ENCODE results near the gene ARHGAP9.

The ARHGAP9 gene

GRCh38 chr12:57488402-57489156, 8.9 kb upstream of the ARHGAP9 start:
- no peaks in the 10 kb centered on the region for H3K27me3 ChIP-seq (ENCODE audit: insufficient read depth, low read length)
- peaks cover 6% of the 10 kb centered on the region; the same call in 1 of the 2 replicates for H3K4me1 ChIP-seq (ENCODE audit: insufficient read depth, low read length)
- H3K9ac ChIP-seq (ENCODE audit: low read depth, low read length) = peak overlapping the region; percentile 98
- WGBS = 30% methylated on average over 11 of the region's 11 CpGs
- peak overlapping the region; percentile 95 for H3K4me3 ChIP-seq (ENCODE audit: low read length)
- peak overlapping the region; percentile 91 for H3K27ac ChIP-seq (ENCODE audit: low read depth, low read length)
- H3K9me3 ChIP-seq (ENCODE audit: insufficient read depth, low read depth, low read length) = peaks cover 5% of the 10 kb centered on the region; the same call in 1 of the 2 replicates
- H3K36me3 ChIP-seq (ENCODE audit: insufficient read depth, low read length) = peaks cover 42% of the 10 kb centered on the region

GRCh38 chr12:57487597-57488401, 8.1 kb upstream of the ARHGAP9 start, which contains the start of gene MARS1:
TSS of gene MARS1 (plus strand) at chr12:57488068. CDS start at chr12:57488091, 23 bp downstream.
- Histone ChIP-seq H3K27ac (ENCODE audit: low read depth, low read length) (peak within 1 kb of the TSS; percentile 91), H3K9ac (ENCODE audit: low read depth, low read length) (peak within 1 kb of the TSS; percentile 98), H3K4me1 (ENCODE audit: insufficient read depth, low read length) (peaks cover 6% of the 10 kb centered on the region; the same call in 1 of the 2 replicates), H3K36me3 (ENCODE audit: insufficient read depth, low read length) (peaks cover 39% of the 10 kb centered on the region), H3K4me3 (ENCODE audit: low read length) (peak within 1 kb of the TSS; percentile 95), H3K27me3 (ENCODE audit: insufficient read depth, low read length) (no peaks in the 10 kb centered on the region), H3K9me3 (ENCODE audit: insufficient read depth, low read depth, low read length) (peaks cover 2% of the 10 kb centered on the region; the same call in 1 of the 2 replicates)
- WGBS = 15% methylated on average over 47 of the region's 47 CpGs

DNA sequence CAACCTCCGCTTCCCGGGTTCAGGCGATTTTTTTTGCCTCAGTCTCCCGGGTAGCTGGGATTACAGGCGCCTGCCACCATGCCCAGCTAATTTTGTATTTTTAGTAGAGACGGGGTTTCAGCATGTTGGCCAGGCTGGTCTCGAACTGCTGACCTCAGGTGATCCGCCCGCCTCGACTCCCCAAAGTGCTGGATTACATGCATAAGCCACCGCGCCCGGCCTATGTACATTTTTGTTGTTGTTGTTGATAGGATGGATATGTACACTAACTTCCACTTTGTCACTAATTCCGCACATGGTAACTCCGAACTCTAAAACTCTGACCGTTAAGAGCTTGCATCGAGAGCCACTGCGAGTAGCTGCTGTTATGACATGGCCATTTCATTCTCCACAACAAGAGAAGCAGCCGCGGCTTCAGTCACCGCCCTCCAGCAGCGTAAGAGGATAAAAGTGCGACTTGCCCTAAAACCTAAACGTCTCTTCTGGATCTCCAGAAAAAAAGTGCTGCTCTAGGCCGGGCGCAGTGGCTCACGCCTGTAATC, 7.5 kb upstream of the ARHGAP9 start:
- WGBS = 93% methylated on average over 27 of the region's 27 CpGs
- Histone ChIP-seq H3K4me1 (ENCODE audit: insufficient read depth, low read length) (peaks cover 6% of the 10 kb centered on the region; the same call in 1 of the 2 replicates), H3K27me3 (ENCODE audit: insufficient read depth, low read length) (no peaks in the 10 kb centered on the region), H3K9ac (ENCODE audit: low read depth, low read length) (no peak overlapping the region), H3K36me3 (ENCODE audit: insufficient read depth, low read length) (peaks cover 32% of the 10 kb centered on the region), H3K9me3 (ENCODE audit: insufficient read depth, low read depth, low read length) (no peaks in the 10 kb centered on the region), H3K27ac (ENCODE audit: low read depth, low read length) (no peak overlapping the region), H3K4me3 (ENCODE audit: low read length) (0 out of 2 replicates have a peak overlapping the region, but pooled peaks have one; percentile 95)

- peaks cover 19% of the 10 kb centered on the region for H3K36me3 ChIP-seq (ENCODE audit: insufficient read depth, low read length)
- no peaks in the 10 kb centered on the region; the same call in 1 of the 2 replicates for H3K27me3 ChIP-seq (ENCODE audit: insufficient read depth, low read length)
- no peak overlapping the region for H3K27ac ChIP-seq (ENCODE audit: low read depth, low read length)
- no peak overlapping the region for H3K4me3 ChIP-seq (ENCODE audit: low read length)
- no peaks in the 10 kb centered on the region for H3K9me3 ChIP-seq (ENCODE audit: insufficient read depth, low read depth, low read length)
- H3K4me1 ChIP-seq (ENCODE audit: insufficient read depth, low read length) = peaks cover 6% of the 10 kb centered on the region; the same call in 1 of the 2 replicates
- H3K9ac ChIP-seq (ENCODE audit: low read depth, low read length) = no peak overlapping the region
Measured at GRCh38 chr12:57485695-57486094, 6.0 kb upstream of the ARHGAP9 start.

DNA sequence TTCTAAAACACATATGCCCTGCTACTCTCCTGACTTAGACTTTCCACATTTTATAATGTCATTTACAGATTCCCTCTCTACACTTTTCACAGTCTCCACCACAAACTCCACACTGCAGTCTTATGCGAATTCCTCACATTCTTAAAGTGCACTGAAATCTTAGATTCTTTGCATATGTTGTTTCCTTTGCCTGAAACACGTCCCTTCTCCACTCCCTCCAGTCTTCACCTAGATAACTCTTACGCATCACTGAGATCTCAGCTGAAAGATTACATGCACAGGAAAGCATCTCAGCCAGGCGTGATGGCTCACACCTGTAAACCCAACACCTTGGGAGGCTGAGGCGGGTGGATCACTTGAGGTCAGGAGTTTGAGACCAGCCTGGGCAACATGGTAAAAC, 3.8 kb upstream of the ARHGAP9 start:
- 73% methylated on average over 5 of the region's 5 CpGs for WGBS
- no peaks in the 10 kb centered on the region for H3K4me1 ChIP-seq (ENCODE audit: insufficient read depth, low read length)

GRCh38 chr12:57481671-57482070, 2.0 kb upstream of the ARHGAP9 start:
- H3K4me3 ChIP-seq (ENCODE audit: low read length) = no peak overlapping the region
- H3K27ac ChIP-seq (ENCODE audit: low read depth, low read length) = no peak overlapping the region
- no peaks in the 10 kb centered on the region for H3K9me3 ChIP-seq (ENCODE audit: insufficient read depth, low read depth, low read length)
- H3K27me3 ChIP-seq (ENCODE audit: insufficient read depth, low read length) = peaks cover 22% of the 10 kb centered on the region
- H3K4me1 ChIP-seq (ENCODE audit: insufficient read depth, low read length) = no peaks in the 10 kb centered on the region; the same call in 1 of the 2 replicates
- 100% methylated on average over 1 of the region's 1 CpG for WGBS
- H3K9ac ChIP-seq (ENCODE audit: low read depth, low read length) = no peak overlapping the region
- H3K36me3 ChIP-seq (ENCODE audit: insufficient read depth, low read length) = no peaks in the 10 kb centered on the region

More for the DNA sequence above, 3.8 kb upstream of the ARHGAP9 start:
- H3K9ac ChIP-seq (ENCODE audit: low read depth, low read length) = no peak overlapping the region
- H3K27me3 ChIP-seq (ENCODE audit: insufficient read depth, low read length) = peaks cover 9% of the 10 kb centered on the region; the same call in 1 of the 2 replicates
- H3K36me3 ChIP-seq (ENCODE audit: insufficient read depth, low read length) = no peaks in the 10 kb centered on the region
- no peak overlapping the region for H3K27ac ChIP-seq (ENCODE audit: low read depth, low read length)
- no peak overlapping the region for H3K4me3 ChIP-seq (ENCODE audit: low read length)
- no peaks in the 10 kb centered on the region for H3K9me3 ChIP-seq (ENCODE audit: insufficient read depth, low read depth, low read length)

DNA sequence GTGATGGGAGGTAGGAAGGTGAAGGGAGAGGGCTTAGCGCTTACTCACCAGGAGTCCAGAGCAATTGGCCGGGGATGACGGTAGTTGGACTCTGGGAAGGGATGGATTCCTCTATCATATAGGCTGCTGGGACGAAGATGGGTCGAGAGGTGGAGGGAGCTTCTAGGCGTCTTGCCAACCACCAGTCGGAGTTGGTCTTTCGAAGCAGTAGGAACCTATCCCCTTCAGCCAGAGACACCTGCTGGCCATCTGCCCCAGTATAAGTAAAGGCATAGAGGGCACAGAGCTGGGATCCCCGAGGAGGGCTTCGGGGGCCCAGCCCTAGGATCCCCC, 657 bp downstream of the ARHGAP9 start:
- WGBS = 94% methylated on average over 10 of the region's 10 CpGs
- no peak overlapping the region for H3K4me3 ChIP-seq (ENCODE audit: low read length)
- H3K36me3 ChIP-seq (ENCODE audit: insufficient read depth, low read length) = no peaks in the 10 kb centered on the region
- H3K4me1 ChIP-seq (ENCODE audit: insufficient read depth, low read length) = peaks cover 5% of the 10 kb centered on the region
- no peak overlapping the region for H3K9ac ChIP-seq (ENCODE audit: low read depth, low read length)
- H3K27me3 ChIP-seq (ENCODE audit: insufficient read depth, low read length) = peaks cover 48% of the 10 kb centered on the region
- no peaks in the 10 kb centered on the region for H3K9me3 ChIP-seq (ENCODE audit: insufficient read depth, low read depth, low read length)
- no peak overlapping the region for H3K27ac ChIP-seq (ENCODE audit: low read depth, low read length)

DNA sequence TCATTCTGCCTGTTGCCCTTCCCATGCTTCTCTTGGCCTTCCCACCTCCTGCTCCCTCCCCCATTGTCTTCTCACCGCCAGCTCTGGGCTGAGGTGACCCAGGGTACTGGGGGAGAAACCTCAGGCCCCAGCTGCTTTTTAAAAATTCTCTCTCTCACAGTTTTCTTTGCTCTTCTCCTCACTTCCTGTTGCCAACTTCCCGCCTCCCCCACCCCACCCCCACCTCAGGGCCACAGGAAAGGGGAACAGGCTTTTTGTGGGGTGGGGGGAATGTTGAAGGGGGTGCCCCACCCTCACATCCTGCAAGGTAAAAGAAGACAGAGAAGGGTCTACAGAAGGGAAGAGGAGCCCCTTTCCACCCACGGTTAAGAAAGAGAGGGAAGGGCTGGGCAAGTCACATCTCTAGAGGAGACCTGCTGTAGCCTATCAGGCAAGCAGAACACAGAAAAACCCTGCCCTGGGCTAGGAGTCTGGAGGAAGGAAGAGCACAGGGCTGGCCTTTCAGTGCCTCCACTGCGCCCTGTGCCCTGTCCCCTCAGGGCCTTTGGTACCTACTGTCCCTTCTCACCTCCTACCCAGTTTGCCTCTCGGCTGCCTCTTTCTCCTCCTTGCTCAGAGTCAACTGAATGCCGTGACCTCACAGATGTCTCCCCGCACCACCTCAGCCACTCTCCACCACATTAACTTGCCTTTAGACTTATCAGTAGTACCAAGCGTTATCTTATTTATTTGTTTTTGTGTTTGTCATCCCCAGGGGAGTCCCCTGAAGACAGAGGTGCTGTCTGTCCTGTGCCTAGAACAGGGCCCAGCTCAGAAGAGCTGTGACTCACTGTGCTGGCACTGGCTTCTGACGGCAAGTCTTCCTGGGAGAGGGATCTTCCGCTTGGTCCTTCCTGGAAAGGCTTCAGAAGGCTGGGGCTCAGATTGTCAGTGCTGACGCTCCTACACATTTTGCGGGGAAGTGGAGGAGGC, 1.7 kb downstream of the ARHGAP9 start:
- Histone ChIP-seq H3K4me3 (ENCODE audit: low read length) (no peak overlapping the region), H3K4me1 (ENCODE audit: insufficient read depth, low read length) (peaks cover 5% of the 10 kb centered on the region), H3K36me3 (ENCODE audit: insufficient read depth, low read length) (no peaks in the 10 kb centered on the region), H3K27ac (ENCODE audit: low read depth, low read length) (no peak overlapping the region), H3K27me3 (ENCODE audit: insufficient read depth, low read length) (peaks cover 56% of the 10 kb centered on the region), H3K9ac (ENCODE audit: low read depth, low read length) (no peak overlapping the region), H3K9me3 (ENCODE audit: insufficient read depth, low read depth, low read length) (no peaks in the 10 kb centered on the region)
- WGBS = 80% methylated on average over 11 of the region's 12 CpGs

GRCh38 chr12:57476993-57477709, 2.5 kb downstream of the ARHGAP9 start:
- no peaks in the 10 kb centered on the region for H3K36me3 ChIP-seq (ENCODE audit: insufficient read depth, low read length)
- peaks cover 5% of the 10 kb centered on the region for H3K4me1 ChIP-seq (ENCODE audit: insufficient read depth, low read length)
- 87% methylated on average over 15 of the region's 15 CpGs for WGBS
- H3K4me3 ChIP-seq (ENCODE audit: low read length) = no peak overlapping the region
- H3K9me3 ChIP-seq (ENCODE audit: insufficient read depth, low read depth, low read length) = no peaks in the 10 kb centered on the region
- H3K9ac ChIP-seq (ENCODE audit: low read depth, low read length) = no peak overlapping the region
- H3K27me3 ChIP-seq (ENCODE audit: insufficient read depth, low read length) = peaks cover 65% of the 10 kb centered on the region
- H3K27ac ChIP-seq (ENCODE audit: low read depth, low read length) = no peak overlapping the region

Data from HUES64 (cell line).